GM18502 (cell line): ENCODE results near the gene ZNHIT2.
"Not testable (repeated sequence)": the region's sequence is repeated elsewhere in the genome, so short reads cannot be mapped to it uniquely, and the experiment has no call there.

Experiments
- ATAC-seq: cut with Tn5 transposase; IDR thresholded peaks from one replicate; pipeline ENCODE4 v1.9.1; 2021; ENCODE audit warnings: mild to moderate bottlenecking; ENCODE audit not compliant: unreplicated experiment, poor library complexity

The ZNHIT2 gene

DNA sequence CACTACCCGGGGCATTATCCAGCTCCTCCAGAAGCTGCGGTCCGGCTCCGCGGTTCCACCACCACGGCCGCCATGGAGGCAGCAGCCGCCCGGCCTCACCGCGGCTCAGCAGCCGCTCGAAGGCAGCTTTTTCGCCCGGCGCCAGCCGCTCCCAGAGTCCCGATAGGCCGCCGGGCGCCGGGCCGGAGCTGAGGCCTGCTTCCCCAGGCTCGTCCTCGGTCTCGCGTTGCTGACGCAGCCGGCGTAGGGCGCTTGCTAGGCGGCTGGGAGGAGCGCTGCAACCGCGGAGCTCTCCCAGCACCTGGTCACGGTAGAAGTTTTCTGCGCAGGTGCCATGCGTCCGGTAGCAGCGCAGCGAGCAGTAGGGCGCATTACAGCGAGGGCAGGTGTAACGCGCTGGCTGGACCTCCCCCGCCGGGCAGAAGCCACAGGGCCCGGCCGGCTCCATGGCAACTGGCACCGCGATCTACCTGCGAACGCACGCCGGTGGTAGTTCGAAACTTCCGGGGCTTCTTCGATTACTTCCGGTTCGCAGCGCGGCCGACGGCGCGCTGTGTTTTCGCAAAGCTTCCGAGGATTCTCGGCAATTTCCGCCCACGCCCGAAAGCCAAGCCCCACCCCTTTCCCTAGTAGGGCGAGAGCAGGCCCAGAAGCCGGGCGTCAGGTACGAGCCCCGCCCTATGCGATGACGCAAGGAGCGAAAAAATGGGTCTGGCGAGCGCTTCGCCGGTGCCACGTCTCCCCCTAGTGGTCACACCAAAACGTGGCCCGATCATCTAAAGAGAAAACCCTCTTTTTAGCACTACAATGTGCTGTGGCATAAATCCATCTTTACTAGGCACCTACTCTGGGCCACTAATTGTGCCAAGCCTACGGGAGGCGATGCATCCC, at the start of gene ZNHIT2:
TSS of gene ZNHIT2 (minus strand) at position 496 of the 891 bp plus-strand sequence. CDS start at position 448, 48 bp downstream.
- ATAC-seq: peak; percentile 65

DNA sequence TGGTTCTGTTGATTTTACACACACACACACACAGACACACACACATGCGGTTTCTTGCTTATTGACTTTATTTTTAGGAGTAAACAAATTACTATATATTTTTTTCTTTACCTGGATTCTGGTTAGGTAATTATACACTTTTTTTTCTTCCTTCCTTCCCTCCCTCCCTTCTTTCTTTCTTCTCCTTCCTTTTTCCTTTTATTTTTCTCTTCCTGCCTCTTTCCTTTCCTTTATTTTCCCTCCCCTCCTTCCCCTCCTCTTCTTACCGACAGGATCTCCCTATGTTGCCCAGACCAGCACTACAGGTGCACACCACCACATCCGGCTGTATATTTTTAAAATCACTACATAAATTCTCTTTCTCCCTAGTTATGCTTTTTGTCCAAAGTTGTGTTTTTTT, 49.4 kb upstream of the ZNHIT2 start:
- ATAC-seq: no peak

GRCh38 chr11:65165410-65166317, 48.2 kb upstream of the ZNHIT2 start:
- ATAC-seq: no peak

DNA sequence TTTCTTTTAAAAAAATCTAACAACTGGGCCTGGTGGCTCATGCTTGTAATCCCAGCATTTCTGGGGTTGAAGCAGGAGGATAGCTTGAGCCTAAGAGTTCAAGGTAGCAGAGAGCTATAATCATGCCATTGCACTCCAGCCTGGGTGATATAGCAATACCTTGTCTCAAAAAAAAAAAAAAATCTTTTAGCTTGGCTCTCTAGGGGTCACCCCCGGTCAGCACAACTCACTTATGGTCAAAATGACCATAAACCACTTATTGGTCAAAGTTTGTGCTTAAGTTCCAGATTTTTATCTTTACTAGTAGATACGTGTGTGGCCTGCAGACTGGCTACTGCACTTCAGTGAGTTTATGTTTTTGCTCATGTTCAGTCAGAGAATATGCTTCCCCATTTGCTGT, 46.2 kb upstream of the ZNHIT2 start:
- no peak for ATAC-seq

DNA sequence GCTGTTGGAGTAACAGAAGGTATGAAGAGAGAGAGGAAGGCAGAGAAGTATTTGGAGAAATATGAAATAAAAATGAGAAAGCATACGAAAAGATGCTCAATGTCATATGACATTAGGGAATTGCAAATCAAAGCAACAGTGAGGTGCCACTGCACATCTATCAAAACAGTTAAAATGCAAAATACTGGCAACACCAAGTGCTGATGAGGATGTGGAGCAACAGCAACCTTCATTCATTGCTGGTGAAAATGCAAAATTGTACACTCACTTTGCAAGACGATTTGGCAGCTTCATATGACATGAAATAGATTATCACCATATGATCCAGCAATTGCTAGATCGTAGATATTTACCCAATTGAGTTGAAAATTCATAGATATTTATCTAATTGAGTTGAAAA, 43.1 kb upstream of the ZNHIT2 start:
- ATAC-seq: no peak

DNA sequence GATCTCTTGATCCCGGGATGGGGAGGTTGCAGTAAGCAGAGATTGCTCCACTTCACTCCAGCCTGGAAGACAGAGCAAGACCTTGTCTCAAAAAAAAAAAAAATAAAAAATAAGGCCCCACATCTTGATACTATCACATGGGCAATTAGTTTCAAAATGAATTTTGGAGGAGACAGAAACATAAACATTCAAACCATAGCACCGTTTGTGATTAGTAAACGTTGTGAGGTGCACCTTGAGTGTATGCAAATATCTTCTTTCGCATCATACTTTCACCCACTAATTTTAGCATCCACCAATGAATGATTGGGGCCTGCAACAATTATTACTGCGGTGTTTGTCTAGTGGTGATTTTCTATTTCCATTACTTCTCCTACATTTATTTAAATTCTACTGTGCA, 41.5 kb upstream of the ZNHIT2 start:
- no peak for ATAC-seq

- no peak for ATAC-seq
Observed at GRCh38 chr11:65157336-65157735, 39.8 kb upstream of the ZNHIT2 start.

- no peak for ATAC-seq
Observed at GRCh38 chr11:65156926-65157325, 39.4 kb upstream of the ZNHIT2 start.

GRCh38 chr11:65156256-65156655, 38.8 kb upstream of the ZNHIT2 start:
- ATAC-seq: no peak

DNA sequence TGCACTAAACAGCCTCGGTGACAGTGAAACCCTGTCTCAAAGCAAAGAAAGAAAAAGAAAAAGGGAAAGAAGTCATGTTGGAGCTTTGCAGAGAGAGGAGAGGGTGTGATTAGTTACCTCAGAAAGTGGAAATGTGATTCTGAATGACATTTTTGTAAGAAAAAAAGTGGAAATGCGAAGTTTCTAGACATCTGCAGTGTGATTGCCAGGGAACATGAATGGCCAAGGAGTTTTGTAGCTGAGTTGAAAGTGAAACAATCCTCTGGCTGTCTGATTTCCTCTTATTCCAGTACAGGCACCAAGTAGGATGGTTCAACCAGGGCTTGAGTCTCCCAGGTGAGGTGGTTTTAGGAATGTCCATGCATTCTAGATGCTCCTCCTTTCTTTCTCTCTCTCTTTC, 34.6 kb upstream of the ZNHIT2 start:
- no peak for ATAC-seq

DNA sequence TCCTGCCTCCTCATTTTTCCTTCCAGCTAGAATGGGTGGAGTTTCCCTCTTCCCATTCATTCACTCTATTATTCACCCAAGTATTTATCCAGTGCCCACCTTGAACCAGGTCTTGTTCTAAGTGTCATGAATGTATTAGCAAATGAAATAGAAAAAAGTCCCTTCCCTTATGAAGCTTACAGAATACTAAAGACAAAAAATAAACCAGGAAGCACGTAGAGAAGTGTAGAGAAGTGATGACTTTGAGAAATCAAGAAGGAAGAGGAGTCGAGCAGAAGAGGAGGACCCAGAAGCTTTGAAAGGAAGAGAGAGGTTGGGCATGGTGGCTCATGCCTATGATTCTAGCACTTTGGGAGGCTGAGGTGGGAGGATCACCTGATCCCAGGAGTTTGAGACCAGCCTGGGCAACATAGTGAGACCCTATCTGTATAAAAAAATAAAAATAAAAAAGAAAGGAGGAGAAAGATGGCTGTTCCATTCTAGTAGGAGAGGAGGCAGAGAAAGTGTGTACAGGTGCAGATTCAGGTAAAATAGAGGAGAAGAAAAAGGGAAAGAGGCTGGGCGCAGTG, 33.9 kb upstream of the ZNHIT2 start:
- ATAC-seq: no peak

GRCh38 chr11:65150509-65151299, 33.2 kb upstream of the ZNHIT2 start:
- ATAC-seq: peak; percentile 53

- ATAC-seq: not testable (repeated sequence)
Observed at GRCh38 chr11:65150131-65150508, 32.6 kb upstream of the ZNHIT2 start.

- ATAC-seq: no peak
Observed at GRCh38 chr11:65148657-65149056, 31.2 kb upstream of the ZNHIT2 start.

DNA sequence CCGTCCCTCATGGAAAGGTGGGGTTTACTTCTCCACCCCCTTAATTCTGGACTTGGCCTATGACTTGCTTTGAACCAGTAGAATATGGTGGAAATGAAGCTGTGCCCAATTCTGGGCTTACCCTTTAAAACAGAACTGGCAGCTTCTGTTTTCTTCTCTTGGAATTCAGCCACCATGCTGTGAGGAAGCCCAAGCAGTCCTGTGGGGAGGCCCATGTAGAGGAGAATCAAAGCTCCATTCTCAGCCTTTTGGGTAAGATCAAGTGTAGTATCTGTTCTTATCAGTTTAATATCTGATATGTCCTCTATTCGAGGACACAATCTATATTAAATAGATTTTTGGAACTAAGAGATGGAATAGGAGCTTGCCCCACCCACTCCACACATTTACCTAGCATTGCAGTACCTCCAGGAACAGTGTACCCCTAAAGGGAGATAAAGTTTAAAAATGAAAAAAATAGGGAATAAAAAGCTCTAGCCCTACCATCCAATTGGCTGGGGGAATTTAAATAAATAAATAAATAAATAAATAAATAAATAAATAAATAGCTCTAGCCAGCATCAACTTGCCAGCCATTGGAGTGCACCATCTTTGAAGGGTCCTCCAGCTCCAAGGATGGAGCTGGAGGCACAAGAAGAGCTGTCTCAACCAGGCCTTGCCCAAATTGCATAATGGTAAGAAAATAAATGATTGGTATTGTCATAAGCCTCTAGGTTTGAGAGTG, 30.0 kb upstream of the ZNHIT2 start:
- no peak for ATAC-seq

DNA sequence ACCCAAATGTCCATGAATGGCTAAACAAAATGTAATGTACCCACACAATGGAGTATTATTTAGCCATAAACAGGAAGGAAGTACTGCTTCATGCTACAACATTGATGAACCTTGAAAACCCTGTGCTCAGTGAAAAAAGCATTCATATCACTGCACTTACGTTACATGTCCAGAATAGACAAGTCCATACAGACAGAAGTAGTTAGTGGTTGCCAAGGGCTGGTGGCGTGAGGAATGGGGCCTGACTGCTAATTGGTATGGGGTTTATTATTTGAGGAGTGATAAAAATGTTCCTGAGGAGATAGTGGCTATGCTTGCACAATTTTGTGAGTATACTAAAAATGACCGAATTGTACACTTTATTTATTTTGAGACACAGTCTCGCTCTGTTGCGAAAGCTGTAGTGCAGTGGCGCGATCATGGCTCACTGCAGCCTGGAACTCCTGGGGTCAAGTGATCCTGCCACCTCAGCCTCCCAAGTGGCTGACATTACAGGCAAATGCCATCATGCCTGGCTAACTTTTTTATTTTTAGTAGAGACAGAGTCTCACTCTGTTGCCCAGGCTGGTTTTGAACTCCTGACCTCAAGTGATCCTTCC, 24.5 kb upstream of the ZNHIT2 start:
- ATAC-seq: no peak

GRCh38 chr11:65136515-65137096, 19.1 kb upstream of the ZNHIT2 start:
- no peak for ATAC-seq

- no peak for ATAC-seq
Observed at GRCh38 chr11:65135633-65136145, 18.2 kb upstream of the ZNHIT2 start.
